Fibroblast of lung (primary cell): ENCODE data around the gene PRR36. TPM values are rescaled to one million over a fixed set of nuclear protein-coding genes. Genes with fewer than 3 reads are reported as not detected.

Source experiments
- DNase-seq, 2 donors: peaks; one replicate each; pipeline versions ENCODE4 v3.0.0 to v3.0.0-alpha.2; 2010; ENCODE audit warnings: low read depth in 2 of 2
- H2AFZ ChIP-seq: 2 replicates; pipeline ENCODE4 v1.5.1; 2012; ENCODE audit warnings: low read length, control low read depth, inconsistent platforms
- H3K27ac ChIP-seq: 2 replicates; pipeline ENCODE4 v1.5.1; 2011; ENCODE audit warnings: low read length, control low read depth; ENCODE audit not compliant: insufficient read depth
- H3K27me3 ChIP-seq: 2 replicates; pipeline ENCODE4 v1.5.1; 2011; ENCODE audit warnings: mild to moderate bottlenecking, low read length; ENCODE audit not compliant: control insufficient read depth, insufficient read depth
- H3K36me3 ChIP-seq: 2 replicates; pipeline ENCODE4 v1.5.1; 2011; ENCODE audit warnings: low read length; ENCODE audit not compliant: control insufficient read depth, insufficient read depth
- H3K4me1 ChIP-seq: 2 replicates; pipeline ENCODE4 v1.5.1; 2011; ENCODE audit warnings: low read length; ENCODE audit not compliant: control insufficient read depth, insufficient read depth; ENCODE audit errors: extremely low read depth
- H3K4me2 ChIP-seq: 2 replicates; pipeline ENCODE4 v1.5.1; 2011; ENCODE audit warnings: low read length, control low read depth; ENCODE audit not compliant: insufficient read depth; ENCODE audit errors: extremely low read depth
- H3K4me3 ChIP-seq, 4 experiments: fragments of 200-600 bp in 1 of 4; sonication (generic) in 1 of 4; replicated peaks in 1 of 4; 2 replicates each; pipeline ENCODE4 v1.5.1; 2011 to 2016; ENCODE audit warnings: low read length in 4 of 4, low read depth in 3 of 4, mild to moderate bottlenecking in 3 of 4, control low read depth in 2 of 4, inconsistent platforms in 1 of 4, mixed read lengths in 1 of 4; ENCODE audit not compliant: insufficient read depth in 1 of 4; ENCODE audit errors: control extremely low read depth in 1 of 4
- H3K79me2 ChIP-seq: 2 replicates; pipeline ENCODE4 v1.5.1; 2012; ENCODE audit warnings: mild to moderate bottlenecking, low read length, inconsistent platforms; ENCODE audit not compliant: control insufficient read depth, insufficient read depth
- H3K9ac ChIP-seq: 2 replicates; pipeline ENCODE4 v1.5.1; 2011; ENCODE audit warnings: mild to moderate bottlenecking, low read length, control low read depth; ENCODE audit not compliant: insufficient read depth
- H3K9me3 ChIP-seq: 2 replicates; pipeline ENCODE4 v1.5.1; 2012; ENCODE audit warnings: low read depth, low read length; ENCODE audit not compliant: control insufficient read depth, insufficient read depth
- H4K20me1 ChIP-seq: 2 replicates; pipeline ENCODE4 v1.5.1; 2011; ENCODE audit warnings: low read length; ENCODE audit not compliant: control insufficient read depth, insufficient read depth; ENCODE audit errors: extremely low read depth
- CTCF ChIP-seq, 2 donors: IDR thresholded peaks in 1 of 2; conservative IDR thresholded peaks in 1 of 2; 1 replicate in 1 of 2; 2 replicates in 1 of 2; pipeline ENCODE4 v1.5.1; 2011 to 2012; ENCODE audit warnings: low read length in 2 of 2, control low read depth in 1 of 2, inconsistent platforms in 1 of 2, low read depth in 1 of 2, mild to moderate bottlenecking in 1 of 2
- EZH2 ChIP-seq: IDR thresholded peaks from 2 replicates; pipeline ENCODE4 v1.5.1; 2012; ENCODE audit warnings: low read length, control low read depth, mild to moderate bottlenecking; ENCODE audit errors: missing control alignments
- polyA plus RNA-seq, 2 donors: library from polyadenylated mRNA; depleted of rRNA in 1 of 2; stranded (reverse) in 1 of 2; unstranded in 1 of 2; fragments of >200 nt; gene quantifications; 2 replicates each; pipeline ENCODE4 v1.2.1, GENCODE V29; 2011 to 2012; ENCODE audit warnings: missing spikeins in 1 of 2
- total RNA-seq: library from RNA; depleted of rRNA; stranded (reverse); fragments of >200 nt; gene quantifications from 2 replicates; pipeline ENCODE4 v1.2.1, GENCODE V29; 2014

Gene PRR36
- total and polyA plus RNA-seq, 2 donors (not counting 1 experiment from before 2014, with no cell fraction given), result under 0.01 TPM; not detected in 1

GRCh38 chr19:7916955-7917266 is 42.7 kb upstream of the PRR36 start:
- H3K9me3 ChIP-seq, result no peaks in the 10 kb centered on the region
- no peak for DNase-seq
- no peak overlapping the region for H3K9ac ChIP-seq
- peaks cover 20% of the 10 kb centered on the region for H3K4me1 ChIP-seq
- no peak for TF ChIP-seq EZH2
- no peak for TF ChIP-seq CTCF (conservative IDR thresholded peaks at IDR 0.05 in 1 of 2, IDR thresholded peaks at IDR 0.05 in 1 of 2; ENCODE audit: low read depth in 1 of 2, low read length in 2 of 2)
- H2AFZ ChIP-seq, result no peak overlapping the region
- H3K36me3 ChIP-seq, result peaks cover 6% of the 10 kb centered on the region
- peak overlapping the region in 2 of 4 experiments; percentile 34 to 41 for H3K4me3 ChIP-seq
- H3K27me3 ChIP-seq, result peaks cover 8% of the 10 kb centered on the region
- H3K4me2 ChIP-seq, result peak overlapping the region; percentile 80
- no peaks in the 10 kb centered on the region for H4K20me1 ChIP-seq
- H3K79me2 ChIP-seq, result peaks cover 3% of the 10 kb centered on the region
- no peak overlapping the region for H3K27ac ChIP-seq

GRCh38 chr19:7916103-7916954 is 42.1 kb upstream of the PRR36 start:
- TF ChIP-seq CTCF (conservative IDR thresholded peaks at IDR 0.05 in 1 of 2, IDR thresholded peaks at IDR 0.05 in 1 of 2; ENCODE audit: low read depth in 1 of 2, low read length in 2 of 2) (no peak), EZH2 (no peak)
- H3K9ac ChIP-seq, result peak overlapping the region; percentile 30
- peaks cover 8% of the 10 kb centered on the region for H3K36me3 ChIP-seq
- H4K20me1 ChIP-seq, result no peaks in the 10 kb centered on the region
- H2AFZ ChIP-seq, result no peak overlapping the region
- H3K4me2 ChIP-seq, result peak overlapping the region; percentile 80
- H3K4me1 ChIP-seq, result peaks cover 14% of the 10 kb centered on the region
- H3K27ac ChIP-seq, result no peak overlapping the region
- peaks cover 8% of the 10 kb centered on the region for H3K27me3 ChIP-seq
- no peaks in the 10 kb centered on the region for H3K9me3 ChIP-seq
- H3K4me3 ChIP-seq, result peak overlapping the region in 3 of 4 experiments; percentile 10 to 49 (median 26)
- no peak for DNase-seq
- no peaks in the 10 kb centered on the region for H3K79me2 ChIP-seq

- H3K4me2 ChIP-seq, result peak overlapping the region; percentile 80
These were observed 41.3 kb upstream of the PRR36 start for GRCh38 chr19:7915250-7916102.

More at GRCh38 chr19:7915250-7916102, 41.3 kb upstream of the PRR36 start:
- peaks cover 12% of the 10 kb centered on the region for H3K36me3 ChIP-seq
- peaks cover 8% of the 10 kb centered on the region for H3K27me3 ChIP-seq
- peaks cover 14% of the 10 kb centered on the region for H3K4me1 ChIP-seq
- peak overlapping the region; percentile 7 for H3K9ac ChIP-seq
- H3K27ac ChIP-seq, result no peak overlapping the region
- no peaks in the 10 kb centered on the region for H4K20me1 ChIP-seq
- H3K4me3 ChIP-seq, result peak overlapping the region in 2 of 4 experiments; percentile 26 to 49
- no peaks in the 10 kb centered on the region for H3K9me3 ChIP-seq
- no peak for DNase-seq
- no peak for TF ChIP-seq CTCF (conservative IDR thresholded peaks at IDR 0.05 in 1 of 2, IDR thresholded peaks at IDR 0.05 in 1 of 2; ENCODE audit: low read depth in 1 of 2, low read length in 2 of 2)
- peak; percentile 79 for TF ChIP-seq EZH2
- H2AFZ ChIP-seq, result no peak overlapping the region
- H3K79me2 ChIP-seq, result no peaks in the 10 kb centered on the region
